BE2C (cell line): Measurements from ENCODE around the gene FOXN3.

Experiments
- DNase-seq: peaks from one replicate; pipeline ENCODE4 v3.0.0-alpha.2; 2020
- H3K27me3 ChIP-seq: fragments of 250-450 bp; sonication (Bioruptor Pico); 2 replicates; pipeline ENCODE4 v1.5.1; 2020; ENCODE audit warnings: mild to moderate bottlenecking
- H3K36me3 ChIP-seq: fragments of 250-450 bp; sonication (Bioruptor Pico); 2 replicates; pipeline ENCODE4 v1.5.1; 2020; ENCODE audit warnings: mild to moderate bottlenecking
- H3K4me1 ChIP-seq: fragments of 250-450 bp; sonication (Bioruptor Pico); 2 replicates; pipeline ENCODE4 v1.5.1; 2020
- H3K4me3 ChIP-seq: 2 replicates; pipeline ENCODE4 v1.5.1; 2011; ENCODE audit warnings: low read depth, low read length
- H3K9me3 ChIP-seq: fragments of 250-450 bp; sonication (Bioruptor Pico); 2 replicates; pipeline ENCODE4 v1.5.1; 2020
- TF ChIP-seq, protein P1 (sequence below): IDR thresholded peaks from 2 replicates; pipeline ENCODE4 v1.5.1; 2012; ENCODE audit warnings: mild to moderate bottlenecking, low read depth, low read length

Gene FOXN3

DNA sequence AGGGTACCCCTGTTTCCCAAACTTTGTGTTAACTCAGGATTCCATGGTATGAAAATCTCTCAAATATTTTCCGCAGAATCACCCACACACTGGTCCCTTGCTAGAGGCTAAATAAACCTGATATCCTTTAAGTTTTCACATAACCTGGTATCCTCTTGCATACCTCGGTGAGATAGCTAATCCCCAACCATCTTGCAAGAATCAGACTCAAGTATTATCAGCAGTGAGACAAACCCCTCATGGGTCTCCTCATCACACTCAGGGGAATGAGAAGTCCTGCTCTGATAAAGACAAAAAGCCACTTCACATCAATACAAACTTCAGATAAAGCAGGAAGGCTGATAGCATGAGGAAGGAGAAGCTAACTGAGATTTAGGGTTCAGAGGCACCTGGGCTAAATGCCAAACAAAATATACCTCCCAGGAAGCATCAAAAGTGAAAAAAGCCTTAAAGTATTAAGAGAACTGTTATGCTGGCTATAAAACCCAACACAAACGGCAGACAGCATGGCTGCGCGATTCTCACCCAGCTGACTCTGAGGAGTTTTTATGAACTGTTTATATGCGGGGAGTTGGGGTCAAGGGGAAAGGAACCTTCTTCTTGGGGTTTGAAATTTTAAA is 96.5 kb downstream of the FOXN3 start:
- Histone ChIP-seq H3K4me1 (no peaks in the 10 kb centered on the region), H3K36me3 (0 out of 2 replicates have a peak, but pooled peaks cover 4% of the 10 kb centered on the region), H3K9me3 (peaks cover 6% of the 10 kb centered on the region; the same call in 1 of the 2 replicates), H3K27me3 (no peaks in the 10 kb centered on the region), H3K4me3 (no peak overlapping the region)
- DNase-seq = no peak
- TF ChIP-seq, protein P1, sequence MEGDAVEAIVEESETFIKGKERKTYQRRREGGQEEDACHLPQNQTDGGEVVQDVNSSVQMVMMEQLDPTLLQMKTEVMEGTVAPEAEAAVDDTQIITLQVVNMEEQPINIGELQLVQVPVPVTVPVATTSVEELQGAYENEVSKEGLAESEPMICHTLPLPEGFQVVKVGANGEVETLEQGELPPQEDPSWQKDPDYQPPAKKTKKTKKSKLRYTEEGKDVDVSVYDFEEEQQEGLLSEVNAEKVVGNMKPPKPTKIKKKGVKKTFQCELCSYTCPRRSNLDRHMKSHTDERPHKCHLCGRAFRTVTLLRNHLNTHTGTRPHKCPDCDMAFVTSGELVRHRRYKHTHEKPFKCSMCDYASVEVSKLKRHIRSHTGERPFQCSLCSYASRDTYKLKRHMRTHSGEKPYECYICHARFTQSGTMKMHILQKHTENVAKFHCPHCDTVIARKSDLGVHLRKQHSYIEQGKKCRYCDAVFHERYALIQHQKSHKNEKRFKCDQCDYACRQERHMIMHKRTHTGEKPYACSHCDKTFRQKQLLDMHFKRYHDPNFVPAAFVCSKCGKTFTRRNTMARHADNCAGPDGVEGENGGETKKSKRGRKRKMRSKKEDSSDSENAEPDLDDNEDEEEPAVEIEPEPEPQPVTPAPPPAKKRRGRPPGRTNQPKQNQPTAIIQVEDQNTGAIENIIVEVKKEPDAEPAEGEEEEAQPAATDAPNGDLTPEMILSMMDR = no peak

- H3K36me3 ChIP-seq = 0 out of 2 replicates have a peak, but pooled peaks cover 4% of the 10 kb centered on the region
- H3K4me3 ChIP-seq = no peak overlapping the region
- TF ChIP-seq, protein P1 = no peak
- H3K27me3 ChIP-seq = no peaks in the 10 kb centered on the region
- DNase-seq = no peak
- no peaks in the 10 kb centered on the region for H3K4me1 ChIP-seq
- H3K9me3 ChIP-seq = peaks cover 6% of the 10 kb centered on the region; the same call in 1 of the 2 replicates
Measured at GRCh38 chr14:89319687-89320086, 97.3 kb downstream of the FOXN3 start.

DNA sequence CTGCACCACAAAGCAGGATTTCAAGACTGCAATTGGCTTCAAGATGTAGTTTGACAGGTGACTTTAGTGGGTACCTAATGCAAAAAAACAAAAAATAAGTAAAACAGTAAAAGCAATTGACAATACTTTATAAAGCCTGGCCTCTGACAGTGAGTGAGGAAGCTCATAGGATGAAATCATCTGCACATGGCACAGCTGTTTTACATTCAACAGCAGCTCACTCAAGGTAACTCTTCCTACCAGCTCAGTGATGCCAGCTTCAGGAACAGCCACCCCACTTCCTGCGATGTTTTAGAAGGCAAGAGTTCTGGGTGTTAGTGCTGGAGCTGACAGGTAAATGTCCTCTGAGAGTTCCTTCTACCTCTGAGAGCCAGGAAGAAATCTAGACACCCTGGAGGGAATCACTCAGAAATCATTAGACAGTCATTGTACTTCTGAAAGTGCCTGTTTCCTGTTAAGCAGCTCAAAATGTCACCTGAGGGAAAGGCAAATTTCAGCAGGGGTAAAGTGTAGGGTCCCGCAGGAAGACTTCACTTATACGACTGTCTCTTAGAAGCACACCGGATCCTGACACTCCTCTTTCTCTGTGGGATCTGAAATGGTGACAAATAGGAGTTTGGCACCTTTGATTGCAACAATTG is 99.9 kb downstream of the FOXN3 start:
- Histone ChIP-seq H3K9me3 (peaks cover 6% of the 10 kb centered on the region; the same call in 1 of the 2 replicates), H3K4me3 (no peak overlapping the region), H3K27me3 (no peaks in the 10 kb centered on the region), H3K4me1 (no peaks in the 10 kb centered on the region), H3K36me3 (0 out of 2 replicates have a peak, but pooled peaks cover 4% of the 10 kb centered on the region)
- no peak for DNase-seq
- TF ChIP-seq, protein P1 = no peak

DNA sequence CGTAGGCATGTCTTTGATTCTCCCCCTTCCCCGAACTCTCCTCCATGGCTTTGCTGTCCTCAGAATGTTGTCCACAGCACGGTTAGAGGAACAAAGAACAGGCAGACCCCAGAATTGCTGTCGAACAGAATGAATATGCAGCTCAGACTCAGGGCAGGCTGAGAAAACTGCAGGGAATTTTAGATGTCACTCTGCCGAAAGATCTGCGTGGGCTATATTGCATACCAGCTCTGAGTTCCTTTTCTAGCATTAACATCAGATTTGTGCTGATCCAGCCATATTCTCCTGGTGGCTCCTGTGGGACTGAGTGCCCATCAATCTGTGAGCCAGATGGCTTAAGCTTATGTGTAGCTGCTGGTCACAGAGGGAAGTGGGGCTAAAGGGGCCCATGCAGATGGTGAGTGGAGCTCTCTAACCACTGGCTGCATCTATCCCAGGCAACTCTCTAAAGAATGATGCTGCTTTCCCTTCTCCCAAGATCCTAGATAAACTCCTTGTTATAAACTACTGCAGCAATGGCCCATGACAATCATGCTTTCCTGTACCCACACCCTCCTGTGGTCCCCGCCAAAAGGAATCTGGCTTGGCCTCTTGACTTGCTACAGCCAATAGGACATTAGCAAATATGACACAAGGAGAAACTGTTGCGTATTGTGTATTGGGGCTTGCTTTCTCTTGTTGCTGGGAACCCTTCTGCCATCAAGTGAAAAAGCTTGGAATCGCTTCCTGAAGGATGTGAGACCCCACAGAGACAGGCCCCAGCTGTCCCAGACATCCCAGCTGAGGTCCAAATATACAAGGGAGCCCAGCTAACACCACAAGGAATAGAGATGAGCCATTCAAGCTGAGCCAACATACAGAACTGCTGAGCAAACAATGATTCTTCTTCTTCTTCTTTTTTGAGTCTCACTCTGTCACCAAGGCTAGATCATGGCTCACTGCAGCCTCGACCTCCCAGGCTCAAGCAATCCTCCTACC is 101.3 kb downstream of the FOXN3 start:
- Histone ChIP-seq H3K27me3 (no peaks in the 10 kb centered on the region), H3K4me1 (no peaks in the 10 kb centered on the region), H3K9me3 (peaks cover 6% of the 10 kb centered on the region; the same call in 1 of the 2 replicates), H3K4me3 (no peak overlapping the region), H3K36me3 (0 out of 2 replicates have a peak, but pooled peaks cover 4% of the 10 kb centered on the region)
- no peak for DNase-seq
- TF ChIP-seq, protein P1 = no peak

DNA sequence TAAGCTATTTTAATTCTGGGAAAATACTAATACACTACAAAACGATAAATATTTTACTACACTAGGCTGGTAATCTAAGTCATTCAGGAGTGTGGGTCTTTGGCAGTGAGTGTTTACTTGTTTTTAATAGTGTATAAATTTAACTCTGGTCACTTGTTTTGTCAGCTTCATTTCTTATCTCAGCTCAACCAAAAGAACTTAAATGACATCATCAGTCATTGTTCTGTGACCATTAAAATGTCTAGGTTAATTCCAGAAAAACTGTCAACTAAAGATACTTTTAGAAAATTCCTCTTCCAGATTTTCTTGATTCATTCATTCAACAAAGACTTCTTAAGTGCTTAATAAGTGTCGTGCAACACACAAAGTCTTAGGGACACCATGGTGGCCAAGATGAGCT is 102.8 kb downstream of the FOXN3 start:
- H3K4me1 ChIP-seq = no peaks in the 10 kb centered on the region

More for the DNA sequence above, 102.8 kb downstream of the FOXN3 start:
- Histone ChIP-seq H3K4me3 (no peak overlapping the region), H3K36me3 (0 out of 2 replicates have a peak, but pooled peaks cover 4% of the 10 kb centered on the region), H3K9me3 (peaks cover 6% of the 10 kb centered on the region; the same call in 1 of the 2 replicates), H3K27me3 (no peaks in the 10 kb centered on the region)
- no peak for DNase-seq
- TF ChIP-seq, protein P1 = no peak
